ENCODE measurements around the gene MS4A10.

GRCh38 chr11:60813324-60813723 is 28.2 kb downstream of the MS4A10 start:
- TF ChIP-seq MAX (IDR thresholded peaks at IDR 0.05; ENCODE audit: low read depth, low read length) (no peak), CTCF (IDR thresholded peaks at IDR 0.05 in 2 of 3, conservative IDR thresholded peaks at IDR 0.05 in 1 of 3; ENCODE audit: control insufficient read depth in 2 of 3, extremely low read depth in 1 of 3, insufficient read depth in 1 of 3, low read depth in 3 of 3, low read length in 3 of 3) (no peak), POLR2A (IDR thresholded peaks at IDR 0.05; ENCODE audit: low read depth, low read length) (no peak), POLR2AphosphoS5 (IDR thresholded peaks at IDR 0.05; ENCODE audit: low read length) (no peak), EP300 (IDR thresholded peaks at IDR 0.05; ENCODE audit: borderline replicate concordance in 1 of 2, control insufficient read depth in 1 of 2, low read depth in 2 of 2, low read length in 2 of 2) (no peak), ATF3 (IDR thresholded peaks at IDR 0.05; ENCODE audit: borderline replicate concordance, extremely low read depth, low read depth, low read length) (no peak), SPI1 (IDR thresholded peaks at IDR 0.05; ENCODE audit: borderline replicate concordance, insufficient read depth, low read depth, low read length) (no peak), NFIC (IDR thresholded peaks at IDR 0.05; ENCODE audit: low read depth, low read length) (no peak), SMC3 (IDR thresholded peaks at IDR 0.05; ENCODE audit: borderline replicate concordance, low read length) (no peak), MXI1 (IDR thresholded peaks at IDR 0.05; ENCODE audit: low read depth, low read length) (no peak), NFYB (IDR thresholded peaks at IDR 0.05; ENCODE audit: insufficient read depth, low read depth, low read length) (no peak), FOXM1 (IDR thresholded peaks at IDR 0.05; ENCODE audit: low read depth, low read length) (no peak)
- TF ChIP-seq, protein P1, sequence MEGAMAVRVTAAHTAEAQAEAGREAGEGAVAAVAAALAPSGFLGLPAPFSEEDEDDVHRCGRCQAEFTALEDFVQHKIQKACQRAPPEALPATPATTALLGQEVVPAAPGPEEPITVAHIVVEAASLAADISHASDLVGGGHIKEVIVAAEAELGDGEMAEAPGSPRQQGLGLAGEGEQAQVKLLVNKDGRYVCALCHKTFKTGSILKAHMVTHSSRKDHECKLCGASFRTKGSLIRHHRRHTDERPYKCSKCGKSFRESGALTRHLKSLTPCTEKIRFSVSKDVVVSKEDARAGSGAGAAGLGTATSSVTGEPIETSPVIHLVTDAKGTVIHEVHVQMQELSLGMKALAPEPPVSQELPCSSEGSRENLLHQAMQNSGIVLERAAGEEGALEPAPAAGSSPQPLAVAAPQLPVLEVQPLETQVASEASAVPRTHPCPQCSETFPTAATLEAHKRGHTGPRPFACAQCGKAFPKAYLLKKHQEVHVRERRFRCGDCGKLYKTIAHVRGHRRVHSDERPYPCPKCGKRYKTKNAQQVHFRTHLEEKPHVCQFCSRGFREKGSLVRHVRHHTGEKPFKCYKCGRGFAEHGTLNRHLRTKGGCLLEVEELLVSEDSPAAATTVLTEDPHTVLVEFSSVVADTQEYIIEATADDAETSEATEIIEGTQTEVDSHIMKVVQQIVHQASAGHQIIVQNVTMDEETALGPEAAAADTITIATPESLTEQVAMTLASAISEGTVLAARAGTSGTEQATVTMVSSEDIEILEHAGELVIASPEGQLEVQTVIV (IDR thresholded peaks at IDR 0.05; ENCODE audit: borderline replicate concordance, partially characterized antibody) = no peak
- TF ChIP-seq, protein P2, sequence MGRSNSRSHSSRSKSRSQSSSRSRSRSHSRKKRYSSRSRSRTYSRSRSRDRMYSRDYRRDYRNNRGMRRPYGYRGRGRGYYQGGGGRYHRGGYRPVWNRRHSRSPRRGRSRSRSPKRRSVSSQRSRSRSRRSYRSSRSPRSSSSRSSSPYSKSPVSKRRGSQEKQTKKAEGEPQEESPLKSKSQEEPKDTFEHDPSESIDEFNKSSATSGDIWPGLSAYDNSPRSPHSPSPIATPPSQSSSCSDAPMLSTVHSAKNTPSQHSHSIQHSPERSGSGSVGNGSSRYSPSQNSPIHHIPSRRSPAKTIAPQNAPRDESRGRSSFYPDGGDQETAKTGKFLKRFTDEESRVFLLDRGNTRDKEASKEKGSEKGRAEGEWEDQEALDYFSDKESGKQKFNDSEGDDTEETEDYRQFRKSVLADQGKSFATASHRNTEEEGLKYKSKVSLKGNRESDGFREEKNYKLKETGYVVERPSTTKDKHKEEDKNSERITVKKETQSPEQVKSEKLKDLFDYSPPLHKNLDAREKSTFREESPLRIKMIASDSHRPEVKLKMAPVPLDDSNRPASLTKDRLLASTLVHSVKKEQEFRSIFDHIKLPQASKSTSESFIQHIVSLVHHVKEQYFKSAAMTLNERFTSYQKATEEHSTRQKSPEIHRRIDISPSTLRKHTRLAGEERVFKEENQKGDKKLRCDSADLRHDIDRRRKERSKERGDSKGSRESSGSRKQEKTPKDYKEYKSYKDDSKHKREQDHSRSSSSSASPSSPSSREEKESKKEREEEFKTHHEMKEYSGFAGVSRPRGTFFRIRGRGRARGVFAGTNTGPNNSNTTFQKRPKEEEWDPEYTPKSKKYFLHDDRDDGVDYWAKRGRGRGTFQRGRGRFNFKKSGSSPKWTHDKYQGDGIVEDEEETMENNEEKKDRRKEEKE (IDR thresholded peaks at IDR 0.05) = no peak
